Stimulated activated CD8-positive, alpha-beta memory T cell treated with anti-CD3 and anti-CD28 coated beads, Interleukin-2, amount 100 ng/mL, for 1 hour (primary cell): Measurements from ENCODE around the gene PLXNB2.

Experiments
- DNase-seq, 2 donors: peaks; one replicate each; pipeline ENCODE4 v3.0.0-alpha.2; 2020; ENCODE audit warnings: low read depth in 2 of 2

PLXNB2 gene

GRCh38 chr22:50298937-50299784 is 8.3 kb downstream of the PLXNB2 start:
- DNase-seq = no peak

- DNase-seq = no peak
Observed at GRCh38 chr22:50298266-50298637, 9.2 kb downstream of the PLXNB2 start.

- no peak for DNase-seq
Observed at GRCh38 chr22:50297510-50298265, 9.8 kb downstream of the PLXNB2 start.

- no peak for DNase-seq
Observed at GRCh38 chr22:50296658-50297490, 10.6 kb downstream of the PLXNB2 start.

- no peak for DNase-seq
Observed at GRCh38 chr22:50294319-50294656, 13.2 kb downstream of the PLXNB2 start.

GRCh38 chr22:50293441-50294318 is 13.8 kb downstream of the PLXNB2 start:
- DNase-seq = no peak

- DNase-seq = no peak
Observed at GRCh38 chr22:50292643-50293440, 14.6 kb downstream of the PLXNB2 start.

GRCh38 chr22:50289942-50290630 is 17.4 kb downstream of the PLXNB2 start:
- no peak for DNase-seq

GRCh38 chr22:50289151-50289941 is 18.1 kb downstream of the PLXNB2 start:
- no peak for DNase-seq

GRCh38 chr22:50287731-50288130 is 19.7 kb downstream of the PLXNB2 start:
- no peak for DNase-seq

- DNase-seq = no peak
Observed at GRCh38 chr22:50286701-50287318, 20.6 kb downstream of the PLXNB2 start.

GRCh38 chr22:50286275-50286674 is 21.2 kb downstream of the PLXNB2 start:
- DNase-seq = no peak

GRCh38 chr22:50285568-50286229 is 21.7 kb downstream of the PLXNB2 start:
- DNase-seq = no peak

- DNase-seq = no peak
Observed at GRCh38 chr22:50284479-50284878, 23.0 kb downstream of the PLXNB2 start.

GRCh38 chr22:50283821-50284220 is 23.6 kb downstream of the PLXNB2 start:
- DNase-seq = no peak

GRCh38 chr22:50282361-50283155 is 24.9 kb downstream of the PLXNB2 start:
- no peak for DNase-seq

GRCh38 chr22:50281957-50282356 is 25.5 kb downstream of the PLXNB2 start:
- no peak for DNase-seq
